Aorta (tissue), 5 donors: ENCODE measurements around the gene SCN4A. TPM values are rescaled to one million over a fixed set of nuclear protein-coding genes. Genes with fewer than 3 reads are reported as not detected.

Experiments used
- ATAC-seq: fragments of 200-7000 bp; cut with Tn5 transposase; one replicate; pipeline ENCODE4 v1.9.1; 2022; ENCODE audit warnings: moderate library complexity; ENCODE audit not compliant: low FRiP score
- DNase-seq, 2 donors: peaks; one replicate each; pipeline ENCODE4 v3.0.0-alpha.2; 2020
- H3K27ac ChIP-seq, 2 donors: one replicate each; pipeline ENCODE4 v1.5.1; 2013; ENCODE audit warnings: low read length in 2 of 2, mild to moderate bottlenecking in 2 of 2, moderate library complexity in 2 of 2, control low read depth in 1 of 2, inconsistent platforms in 1 of 2, low read depth in 1 of 2
- H3K27me3 ChIP-seq, 2 donors: one replicate each; pipeline ENCODE4 v1.6.1; 2013; ENCODE audit warnings: control low read depth in 1 of 2, low read length in 1 of 2, mild to moderate bottlenecking in 1 of 2, moderate library complexity in 1 of 2; ENCODE audit not compliant: insufficient read depth in 2 of 2, control insufficient read depth in 1 of 2
- H3K36me3 ChIP-seq, 2 donors: one replicate each; pipeline ENCODE4 v1.6.1; 2013; ENCODE audit warnings: control low read depth in 1 of 2, low read length in 1 of 2, mild to moderate bottlenecking in 1 of 2; ENCODE audit not compliant: insufficient read depth in 2 of 2, control insufficient read depth in 1 of 2
- H3K4me1 ChIP-seq, 2 donors: one replicate each; pipeline ENCODE4 v1.6.1; 2013; ENCODE audit warnings: low read length in 2 of 2, control low read depth in 1 of 2, mild to moderate bottlenecking in 1 of 2, moderate library complexity in 1 of 2; ENCODE audit not compliant: insufficient read depth in 2 of 2, control insufficient read depth in 1 of 2
- H3K4me3 ChIP-seq, 2 donors: one replicate each; pipeline ENCODE4 v1.5.1; 2013; ENCODE audit warnings: low read length in 2 of 2, control low read depth in 1 of 2, mild to moderate bottlenecking in 1 of 2
- H3K9me3 ChIP-seq: one replicate; pipeline ENCODE4 v1.6.1; 2013; ENCODE audit warnings: mild to moderate bottlenecking, low read length; ENCODE audit not compliant: control insufficient read depth
- WGBS, 2 donors: extraction: QIAGEN DNeasy Blood & Tissue Kit; methylation state at CpG; one replicate each; pipeline ENCODE4 v1.1.7; 2013; 5-methylcytosine and 5-hydroxymethylcytosine counted together
- intact Hi-C, 2 donors: fragments of 100-400 bp; cut with DNase I; formaldehyde crosslinking; loops; one replicate each; pipeline versions ENCODE4 v1.14.2 to v1.15.0; 2022
- polyA plus RNA-seq, 2 donors: library from polyadenylated mRNA; stranded (reverse); fragments of 200-250 nt; gene quantifications; one replicate each; pipeline ENCODE4 v1.2.3, GENCODE V29; 2013
- total RNA-seq, 2 donors: library from RNA; stranded (reverse); fragmentation: NEBNext Ultra II Directional; extraction: Animal tissue kit (Norgen Biotek cat#: 25700); gene quantifications; one replicate each; pipeline ENCODE4 v1.2.1, GENCODE V29; 2021
- donor health status: healthy with polysubstance abuse.
- donor health status: Bipolar disorder and iron deficiency.
- donor health status: DM: no; HTN: no; CAD: no.
- donor health status: DM: no; HTN: no; CAD: no.
- donor health status: DM: yes; HTN: yes; CAD: no.

SCN4A gene
- total and polyA plus RNA-seq, 4 donors: 0.03 to 3.2 (median 1.5) TPM; not detected in 1

DNA sequence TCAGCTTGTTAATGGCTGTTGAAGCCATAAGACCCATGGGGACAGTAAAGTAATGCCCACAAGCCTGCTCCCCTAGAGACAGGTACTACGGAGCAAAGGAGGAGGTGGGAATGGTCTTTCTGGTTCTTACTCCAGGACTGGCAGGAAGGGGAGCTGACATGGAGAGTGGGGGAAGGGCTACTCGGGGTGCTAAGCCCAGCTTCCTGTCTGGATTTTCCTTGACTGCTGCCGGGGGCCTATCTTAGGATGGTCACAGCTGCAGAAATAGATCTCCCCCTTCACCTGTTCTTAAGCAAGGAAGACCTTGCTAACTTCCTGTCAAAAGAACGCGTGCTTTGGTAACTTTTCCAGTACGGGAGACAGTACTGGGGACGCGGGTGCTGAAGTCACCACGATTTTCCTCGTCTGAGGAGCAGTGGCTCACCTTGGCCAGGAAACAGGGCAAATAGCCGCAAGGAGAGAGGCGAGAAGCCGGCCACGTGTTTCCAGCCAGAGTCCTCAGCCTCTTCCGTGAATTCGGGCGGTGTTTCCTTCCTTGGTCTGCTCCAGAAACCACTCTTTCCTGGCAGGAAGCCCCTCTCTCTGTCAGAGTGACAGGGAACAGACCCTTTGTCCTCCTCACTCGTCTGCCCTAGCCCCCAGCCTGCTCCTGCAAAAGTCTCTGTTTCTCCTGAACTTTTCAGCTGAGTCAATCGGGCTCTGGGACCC, 24.8 kb upstream of the SCN4A start:
- Histone ChIP-seq H3K36me3 (no peaks in the 10 kb centered on the region), H3K27me3 (no peaks in the 10 kb centered on the region), H3K4me3 (peak overlapping the region in 1 of 2 donors; percentile 17), H3K27ac (no peak overlapping the region), H3K4me1 (no peaks in the 10 kb centered on the region), H3K9me3 (no peaks in the 10 kb centered on the region)
- intact Hi-C loops: no loop called here
- peak; percentile 33 to 69 for DNase-seq
- ATAC-seq: no peak
- 20% methylated on average over 19 of the region's 19 CpGs for WGBS, 2 donors

DNA sequence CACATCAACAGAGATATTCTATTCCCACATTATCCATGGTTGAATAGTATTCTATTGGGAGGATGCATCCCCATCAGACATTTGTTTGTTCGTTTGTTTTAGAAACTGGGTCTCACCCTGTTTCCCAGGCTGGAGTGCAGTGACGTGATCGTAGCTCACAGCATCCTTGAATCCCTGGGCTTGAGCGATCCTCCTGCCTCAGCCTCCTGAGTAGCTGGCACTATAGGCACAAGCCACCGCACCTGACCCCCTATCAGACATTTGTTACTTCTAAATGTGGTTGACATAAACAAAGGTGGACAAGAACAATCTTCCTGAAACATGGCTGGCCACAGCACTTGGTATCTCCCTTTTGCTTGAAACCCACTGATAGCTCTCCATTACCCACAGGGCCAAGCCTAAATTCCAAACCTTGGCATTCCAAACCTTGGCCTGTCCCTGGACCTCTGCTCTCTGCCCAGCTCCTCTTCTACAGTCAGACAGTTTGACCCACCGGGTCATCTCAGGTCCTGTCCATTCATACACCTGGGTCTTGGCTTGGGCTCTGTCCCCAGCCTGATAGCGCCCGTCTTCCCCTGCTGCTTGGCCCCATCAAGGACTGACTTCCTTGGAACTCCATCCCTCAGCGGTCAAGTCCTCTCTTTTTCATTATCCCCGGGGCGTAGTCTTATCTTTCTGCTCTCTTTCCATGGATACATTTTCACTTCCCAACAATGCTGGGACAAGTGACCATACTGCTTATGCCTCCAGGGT, 23.9 kb upstream of the SCN4A start:
- H3K4me3 ChIP-seq: no peak overlapping the region
- ATAC-seq (no peak), DNase-seq (peak; percentile 26 to 41)
- no peaks in the 10 kb centered on the region for H3K4me1 ChIP-seq
- no peaks in the 10 kb centered on the region for H3K9me3 ChIP-seq
- H3K36me3 ChIP-seq: no peaks in the 10 kb centered on the region
- intact Hi-C loops: no loop called here
- no peaks in the 10 kb centered on the region for H3K27me3 ChIP-seq
- 94 to 99% methylated on average over 11 of the region's 11 CpGs for WGBS, 2 donors
- no peak overlapping the region for H3K27ac ChIP-seq

DNA sequence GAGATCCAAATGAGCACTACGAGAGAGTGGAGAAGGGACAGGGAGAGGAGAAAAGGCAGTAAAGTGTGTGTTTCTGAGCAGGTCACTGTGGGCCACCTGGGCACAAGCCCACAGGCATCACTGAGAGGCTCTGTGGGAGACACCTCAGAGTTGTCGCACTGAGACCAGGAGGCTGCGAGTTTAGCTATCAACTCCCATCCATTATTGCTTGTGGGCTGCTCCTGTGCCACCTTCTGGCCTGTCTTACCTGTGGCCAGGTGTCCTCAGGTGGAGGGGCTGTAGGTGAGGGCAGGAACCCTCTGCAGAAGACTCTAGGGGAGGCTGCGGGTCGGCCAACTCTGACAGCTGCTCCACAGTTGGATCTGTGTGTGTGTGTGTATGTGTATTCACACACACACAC, 22.9 kb upstream of the SCN4A start:
- Histone ChIP-seq H3K9me3 (no peaks in the 10 kb centered on the region), H3K27me3 (no peaks in the 10 kb centered on the region), H3K36me3 (no peaks in the 10 kb centered on the region), H3K27ac (no peak overlapping the region), H3K4me3 (no peak overlapping the region), H3K4me1 (no peaks in the 10 kb centered on the region)
- ATAC-seq (no peak), DNase-seq (peak; percentile 18 to 48)
- WGBS, 2 donors: 89 to 95% methylated on average over 5 of the region's 5 CpGs
- intact Hi-C loops: no loop called here

DNA sequence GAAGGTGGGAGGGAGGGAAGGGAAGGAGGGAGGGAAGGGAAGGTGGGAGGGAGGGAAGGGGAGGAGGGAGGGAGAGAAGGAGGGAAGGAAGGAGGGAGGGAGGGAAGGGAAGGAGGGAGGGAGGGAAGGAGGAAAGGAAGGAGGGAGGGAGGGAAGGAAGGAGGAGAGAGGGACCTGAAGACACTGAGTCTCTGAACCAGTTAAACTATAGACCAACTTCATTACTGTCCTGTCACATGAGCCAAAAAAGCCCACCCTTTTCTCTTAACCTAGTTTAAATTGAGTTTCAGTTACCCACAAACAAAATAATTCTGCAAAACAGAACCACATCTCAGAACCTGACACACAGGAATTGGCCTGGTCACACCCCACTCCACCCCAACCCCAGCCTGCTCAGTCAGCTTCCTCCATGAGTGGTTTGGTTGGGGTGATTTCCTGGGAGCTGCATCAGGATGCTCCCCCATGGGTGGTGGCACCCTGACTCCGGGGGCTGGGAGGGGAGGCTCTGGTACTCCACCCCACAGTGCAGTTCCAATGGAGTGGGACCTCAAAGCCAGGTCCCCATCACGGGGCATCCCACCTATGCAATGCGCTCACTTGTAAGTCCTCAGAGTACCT, 20.8 kb upstream of the SCN4A start:
- WGBS, 2 donors: 88 to 89% methylated on average over 3 of the region's 3 CpGs
- Histone ChIP-seq H3K27ac (no peak overlapping the region), H3K4me3 (no peak overlapping the region), H3K9me3 (no peaks in the 10 kb centered on the region), H3K27me3 (no peaks in the 10 kb centered on the region), H3K4me1 (no peaks in the 10 kb centered on the region), H3K36me3 (no peaks in the 10 kb centered on the region)
- DNase-seq (peak; percentile 19 to 38), ATAC-seq (no peak)
- intact Hi-C loops: no loop called here

DNA sequence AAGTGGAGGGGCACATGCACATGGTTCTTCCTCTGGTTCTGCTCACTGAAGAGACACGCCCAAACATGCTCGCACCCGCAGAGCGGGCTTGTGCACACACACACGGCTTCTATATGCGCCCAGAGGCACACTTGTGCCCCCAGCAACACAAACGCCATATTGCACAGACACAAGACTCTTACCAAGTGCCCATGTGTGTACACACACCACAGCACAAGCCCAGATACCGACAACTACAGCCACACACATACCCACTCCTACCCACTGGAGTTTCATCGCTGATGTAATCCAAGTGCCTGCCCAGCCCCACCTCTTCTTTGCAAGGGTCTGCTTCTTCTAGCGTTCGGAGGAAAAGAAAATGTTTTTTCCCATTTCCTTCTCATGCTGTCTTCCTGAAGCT, 18.9 kb upstream of the SCN4A start:
- intact Hi-C loops: no loop called here
- peak in 1 of 2 donors; percentile 56 for DNase-seq
- H3K27ac ChIP-seq: no peak overlapping the region
- no peaks in the 10 kb centered on the region for H3K9me3 ChIP-seq
- H3K4me1 ChIP-seq: no peaks in the 10 kb centered on the region
- H3K27me3 ChIP-seq: no peaks in the 10 kb centered on the region
- ATAC-seq: no peak
- 89 to 91% methylated on average over 11 of the region's 11 CpGs for WGBS, 2 donors
- no peak overlapping the region for H3K4me3 ChIP-seq
- no peaks in the 10 kb centered on the region for H3K36me3 ChIP-seq

DNA sequence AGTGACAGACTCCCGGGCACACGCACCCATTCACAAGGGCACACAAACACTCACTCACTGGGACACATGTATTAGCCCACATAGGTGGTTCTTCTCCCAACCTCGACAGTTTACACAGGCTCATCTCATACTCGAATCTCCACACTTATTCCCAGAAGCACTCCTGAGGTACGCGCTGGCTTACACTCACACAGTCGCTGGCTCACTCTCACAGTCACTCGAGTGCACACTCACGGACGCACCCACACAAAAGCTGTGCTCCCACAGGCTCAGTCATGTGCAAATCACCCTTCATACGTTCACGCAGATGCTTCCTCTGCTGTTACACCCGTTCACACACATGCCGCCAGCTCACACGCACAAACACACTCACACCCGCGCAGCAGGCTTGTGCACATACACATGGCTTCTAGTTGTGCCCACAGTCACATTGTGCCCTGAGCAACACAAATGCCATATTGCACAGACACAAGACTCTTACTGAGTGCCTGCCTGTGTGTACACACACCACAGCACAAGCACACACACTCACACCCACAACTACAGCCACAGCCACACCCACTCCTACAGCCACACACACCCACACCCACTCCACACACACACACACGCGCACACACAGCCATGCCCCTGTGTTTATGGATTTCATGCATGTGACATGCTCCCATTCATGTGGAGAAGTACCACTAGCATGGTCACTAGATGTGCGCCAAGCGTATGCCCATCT, 17.1 kb upstream of the SCN4A start:
- no peaks in the 10 kb centered on the region for H3K4me1 ChIP-seq
- intact Hi-C loops: no loop called here
- no peaks in the 10 kb centered on the region for H3K36me3 ChIP-seq
- H3K9me3 ChIP-seq: no peaks in the 10 kb centered on the region
- WGBS, 2 donors: 92% methylated on average over 21 of the region's 21 CpGs
- H3K27ac ChIP-seq: no peak overlapping the region
- ATAC-seq: no peak
- no peaks in the 10 kb centered on the region for H3K27me3 ChIP-seq
- peak; percentile 30 to 57 for DNase-seq
- no peak overlapping the region for H3K4me3 ChIP-seq

DNA sequence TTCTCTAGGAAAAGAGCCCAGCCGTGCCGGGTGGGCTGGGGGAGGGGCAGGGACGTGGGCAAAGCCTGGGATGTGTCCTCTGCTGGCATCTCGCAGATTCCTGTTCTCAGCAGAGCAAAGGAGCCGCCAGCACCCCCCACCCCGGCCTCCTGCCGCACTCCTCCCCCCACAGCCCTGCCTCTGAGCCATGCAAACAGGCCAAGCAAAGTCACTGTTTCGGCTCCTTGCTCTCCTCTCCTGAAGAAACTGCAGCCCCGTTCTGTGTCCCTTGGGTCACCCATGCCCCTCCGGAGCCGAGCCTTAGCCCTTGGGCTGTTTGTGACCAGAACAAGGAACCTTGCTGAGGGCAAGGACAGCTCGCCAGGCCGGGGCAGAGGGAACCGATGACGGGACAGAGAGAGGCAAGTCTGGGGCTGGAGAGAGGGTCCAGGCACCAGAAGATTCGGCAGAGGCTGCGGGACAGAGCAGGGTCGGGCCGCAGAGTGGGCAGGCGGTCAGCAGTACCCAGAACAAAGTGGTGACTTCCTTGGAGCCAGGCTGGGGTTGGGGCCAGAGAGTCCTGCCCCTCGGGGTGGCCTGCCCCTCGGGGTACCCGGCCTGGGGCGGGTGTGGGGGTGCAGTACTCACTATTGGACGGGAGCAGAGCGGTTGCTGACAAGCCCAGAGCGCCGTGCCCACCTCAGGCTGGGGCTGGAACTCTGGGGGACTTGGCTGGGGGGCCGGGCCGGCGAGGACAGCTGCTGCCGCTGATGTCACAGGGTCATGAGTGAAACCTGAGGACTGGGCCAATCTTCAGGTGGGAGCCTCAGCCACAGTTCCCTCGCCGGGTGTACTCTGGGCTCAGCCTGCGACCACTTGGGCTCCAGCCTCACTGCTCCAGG, 16.3 kb upstream of the SCN4A start:
- Histone ChIP-seq H3K27ac (no peak overlapping the region), H3K36me3 (no peaks in the 10 kb centered on the region), H3K27me3 (no peaks in the 10 kb centered on the region), H3K9me3 (no peaks in the 10 kb centered on the region), H3K4me3 (no peak overlapping the region), H3K4me1 (no peaks in the 10 kb centered on the region)
- ATAC-seq (no peak), DNase-seq (peak; percentile 43 to 67)
- WGBS, 2 donors: 46 to 47% methylated on average over 33 to 35 of the region's 35 CpGs
- intact Hi-C loops: no loop called here

DNA sequence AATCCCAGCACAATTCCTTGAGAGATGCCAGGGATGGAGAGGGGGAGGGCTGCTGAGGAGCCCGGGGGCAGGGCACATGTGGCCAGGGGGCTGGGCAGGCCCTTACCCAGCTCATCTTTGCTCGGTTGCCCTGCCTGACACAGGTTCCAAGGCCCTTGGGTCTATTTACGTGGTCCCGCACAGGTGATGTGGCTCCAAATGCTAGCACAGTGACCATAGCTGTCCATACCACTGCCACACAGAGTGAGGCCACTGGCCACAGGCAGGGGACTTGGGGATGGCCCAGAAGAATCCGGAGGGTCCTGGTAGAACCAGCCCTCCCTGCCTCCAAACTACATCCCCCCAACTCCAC, 15.4 kb upstream of the SCN4A start:
- 94 to 95% methylated on average over 5 of the region's 5 CpGs for WGBS, 2 donors
- Histone ChIP-seq H3K4me1 (no peaks in the 10 kb centered on the region), H3K36me3 (no peaks in the 10 kb centered on the region), H3K4me3 (no peak overlapping the region), H3K27me3 (no peaks in the 10 kb centered on the region), H3K27ac (no peak overlapping the region), H3K9me3 (no peaks in the 10 kb centered on the region)
- no peak for ATAC-seq
- no peak for DNase-seq
- intact Hi-C loops: no loop called here
